Muscle layer of duodenum (tissue), 2 donors: ENCODE results near the gene MAGED2.
"Not testable (repeated sequence)": the region's sequence is repeated elsewhere in the genome, so short reads cannot be mapped to it uniquely, and the experiment has no call there.

Experiments used
- H3K27ac ChIP-seq: one replicate; pipeline ENCODE4 v1.7.0; 2013; ENCODE audit warnings: mild to moderate bottlenecking, low read length
- H3K27me3 ChIP-seq: one replicate; pipeline ENCODE4 v1.7.0; 2013; ENCODE audit warnings: low read depth, mild to moderate bottlenecking, control low read depth, low read length
- H3K36me3 ChIP-seq, 2 donors: one replicate each; pipeline ENCODE4 v1.7.0; 2013; ENCODE audit warnings: low read length in 2 of 2, control low read depth in 1 of 2, mild to moderate bottlenecking in 1 of 2; ENCODE audit not compliant: insufficient read depth in 2 of 2, control insufficient read depth in 1 of 2
- H3K4me1 ChIP-seq, 2 donors: one replicate each; pipeline ENCODE4 v1.7.0; 2013; ENCODE audit warnings: low read length in 2 of 2, mild to moderate bottlenecking in 2 of 2, control low read depth in 1 of 2, moderate library complexity in 1 of 2; ENCODE audit not compliant: insufficient read depth in 2 of 2, control insufficient read depth in 1 of 2
- H3K4me3 ChIP-seq, 2 donors: one replicate each; pipeline ENCODE4 v1.7.0; 2013; ENCODE audit warnings: low read length in 2 of 2, low read depth in 1 of 2, mild to moderate bottlenecking in 1 of 2
- H3K9me3 ChIP-seq, 2 donors: one replicate each; pipeline ENCODE4 v1.7.0; 2013; ENCODE audit warnings: low read length in 2 of 2, control low read depth in 1 of 2, mild to moderate bottlenecking in 1 of 2; ENCODE audit not compliant: control insufficient read depth in 1 of 2
- donor health status: healthy.

MAGED2 gene

DNA sequence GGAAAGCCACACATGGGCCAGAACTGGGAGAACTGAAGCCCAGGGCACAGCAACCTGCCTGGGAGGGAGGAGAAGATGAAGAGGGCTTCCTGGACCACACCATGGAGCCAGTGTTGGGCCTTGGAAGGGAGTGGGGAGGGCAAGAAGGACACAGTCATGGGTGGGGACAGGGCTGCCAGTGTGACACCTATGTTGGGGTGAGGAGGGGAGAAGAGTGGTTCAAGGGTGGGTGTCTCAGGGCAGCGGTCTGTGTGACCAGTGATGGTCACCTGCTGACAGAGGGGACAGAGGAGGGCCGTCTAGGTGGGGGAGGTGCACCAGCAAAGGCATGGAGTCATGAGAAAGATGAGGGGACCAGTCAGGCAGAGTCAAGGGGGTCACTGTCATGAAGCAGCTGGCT lies 13.8 kb downstream of the MAGED2 start:
- Histone ChIP-seq H3K9me3 (no peaks in the 10 kb centered on the region), H3K4me3 (no peak overlapping the region), H3K27me3 (no peaks in the 10 kb centered on the region), H3K4me1 (no peaks in the 10 kb centered on the region), H3K36me3 (no peaks in the 10 kb centered on the region), H3K27ac (no peak overlapping the region)

DNA sequence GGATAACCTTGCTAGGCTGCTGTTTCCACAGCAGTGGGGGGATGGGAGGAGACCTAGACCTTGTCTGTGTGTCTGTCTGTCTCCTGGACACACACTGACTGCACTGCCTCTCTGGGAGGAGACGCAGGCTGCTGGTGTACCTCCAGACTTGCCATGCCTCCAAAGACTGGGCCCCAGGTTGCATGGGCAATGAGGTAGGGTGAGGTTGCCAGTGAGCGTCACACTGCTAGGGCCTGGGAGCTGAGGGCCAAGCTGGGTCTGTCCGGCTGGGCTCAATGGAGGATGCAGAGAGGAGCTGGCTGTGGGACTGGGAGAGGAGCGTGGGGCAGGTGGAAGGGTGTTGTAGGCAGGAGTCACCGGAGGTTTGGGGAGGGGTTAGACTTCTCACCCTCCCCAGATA lies 16.6 kb downstream of the MAGED2 start:
- Histone ChIP-seq H3K4me3 (no peak overlapping the region), H3K27me3 (no peaks in the 10 kb centered on the region), H3K9me3 (no peaks in the 10 kb centered on the region), H3K27ac (no peak overlapping the region), H3K36me3 (no peaks in the 10 kb centered on the region), H3K4me1 (no peaks in the 10 kb centered on the region)

DNA sequence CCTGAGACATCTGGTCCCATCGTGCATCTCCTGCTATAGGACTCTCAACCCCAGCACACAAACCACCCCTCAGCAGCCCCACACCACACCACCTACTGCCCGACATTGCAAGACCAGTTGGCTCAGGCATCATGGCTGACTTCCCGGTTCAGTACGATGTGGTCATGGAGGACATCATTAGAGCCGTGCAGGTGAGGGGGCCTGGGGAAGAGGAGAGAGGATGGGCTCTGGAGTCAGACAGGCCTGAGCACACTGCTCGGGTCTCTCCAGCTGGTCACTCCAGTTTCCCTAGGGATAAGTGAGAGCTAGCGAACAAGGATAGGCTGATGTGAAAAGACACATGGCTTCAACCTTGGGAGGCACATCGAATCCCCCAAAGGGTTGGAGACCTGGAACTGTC lies 17.2 kb downstream of the MAGED2 start:
- H3K36me3 ChIP-seq, result no peaks in the 10 kb centered on the region
- H3K9me3 ChIP-seq, result no peaks in the 10 kb centered on the region
- no peaks in the 10 kb centered on the region for H3K4me1 ChIP-seq
- H3K27me3 ChIP-seq, result no peaks in the 10 kb centered on the region
- no peak overlapping the region for H3K4me3 ChIP-seq
- no peak overlapping the region for H3K27ac ChIP-seq

DNA sequence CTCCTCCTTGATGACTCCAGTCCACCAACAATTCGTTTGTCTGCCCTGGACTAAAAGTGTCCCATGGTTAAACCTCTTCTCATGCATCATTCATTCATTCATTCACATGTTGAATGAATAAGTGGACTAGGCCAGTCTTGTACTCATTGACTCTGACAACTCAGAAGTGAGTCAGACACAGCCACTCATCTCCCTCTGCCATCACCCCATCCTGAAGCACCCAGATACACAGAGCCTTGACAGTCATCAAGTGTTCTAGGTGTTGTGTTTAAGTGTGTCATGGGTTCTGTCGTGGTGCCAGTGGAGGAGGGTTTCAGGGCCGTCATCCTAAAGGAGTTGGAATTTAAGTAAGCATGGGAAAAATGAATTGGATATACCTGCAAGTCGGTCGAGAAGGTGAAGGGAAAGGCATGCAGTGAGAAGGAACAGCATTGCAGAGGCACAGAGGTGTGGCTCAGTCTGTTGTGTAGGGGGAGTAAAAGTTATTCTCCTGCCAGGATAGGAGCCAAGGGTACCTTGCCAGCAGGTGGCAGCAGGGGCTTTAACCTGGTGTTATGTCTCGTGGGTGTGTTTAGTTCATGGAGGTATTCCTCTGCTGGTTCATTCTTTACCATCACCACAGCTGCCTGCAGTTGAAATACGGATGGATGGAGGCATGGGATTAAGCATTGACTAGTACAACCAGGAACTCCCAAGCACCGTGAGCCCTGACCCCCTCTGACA lies 18.3 kb downstream of the MAGED2 start:
- no peaks in the 10 kb centered on the region for H3K27me3 ChIP-seq
- H3K4me1 ChIP-seq, result no peaks in the 10 kb centered on the region
- no peaks in the 10 kb centered on the region for H3K36me3 ChIP-seq
- no peak overlapping the region for H3K27ac ChIP-seq
- H3K9me3 ChIP-seq, result no peaks in the 10 kb centered on the region
- no peak overlapping the region for H3K4me3 ChIP-seq

DNA sequence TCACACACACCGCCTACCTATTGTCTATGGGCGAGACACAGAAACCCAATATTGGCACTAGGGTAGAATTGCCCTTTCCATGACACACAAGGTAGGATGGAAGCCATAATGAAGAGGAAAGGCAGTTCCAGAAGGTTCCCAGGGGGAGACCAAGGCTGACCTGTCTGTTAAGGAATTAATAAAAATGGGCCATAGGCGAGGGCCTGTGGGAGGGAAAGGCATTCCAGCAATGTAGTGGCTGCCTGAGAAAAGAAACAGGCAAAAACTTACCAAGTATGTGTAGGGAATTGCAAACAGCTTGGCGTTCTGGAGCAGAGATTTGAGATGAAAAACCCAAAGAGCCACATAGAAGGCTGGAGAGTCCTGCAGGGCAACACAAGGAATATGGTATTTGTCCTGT lies 19.1 kb downstream of the MAGED2 start:
- Histone ChIP-seq H3K4me3 (no peak overlapping the region), H3K9me3 (no peaks in the 10 kb centered on the region), H3K27ac (no peak overlapping the region), H3K36me3 (no peaks in the 10 kb centered on the region), H3K27me3 (no peaks in the 10 kb centered on the region), H3K4me1 (no peaks in the 10 kb centered on the region)

DNA sequence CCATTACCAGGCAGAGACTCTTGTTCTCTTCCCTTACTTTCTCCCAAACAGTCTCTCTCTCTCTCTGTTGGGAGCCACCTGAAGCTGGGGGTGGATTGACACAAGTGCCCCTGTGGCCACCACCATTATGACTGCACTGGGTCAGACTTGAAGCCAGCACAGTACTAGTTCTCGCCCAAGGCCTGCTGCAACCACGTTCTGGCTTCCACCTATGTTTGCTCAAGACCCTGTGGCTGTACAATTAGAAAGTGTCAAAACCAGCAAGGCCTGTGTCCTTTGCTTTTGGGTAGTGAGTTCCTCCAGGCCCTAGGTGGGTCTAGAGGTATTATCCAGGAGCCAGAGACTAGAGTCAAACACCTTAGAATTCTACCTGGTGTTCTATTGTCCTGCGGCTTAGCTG lies 31.0 kb downstream of the MAGED2 start:
- Histone ChIP-seq H3K27me3 (no peaks in the 10 kb centered on the region), H3K9me3 (no peaks in the 10 kb centered on the region), H3K36me3 (no peaks in the 10 kb centered on the region), H3K4me1 (no peaks in the 10 kb centered on the region), H3K4me3 (no peak overlapping the region), H3K27ac (no peak overlapping the region)

DNA sequence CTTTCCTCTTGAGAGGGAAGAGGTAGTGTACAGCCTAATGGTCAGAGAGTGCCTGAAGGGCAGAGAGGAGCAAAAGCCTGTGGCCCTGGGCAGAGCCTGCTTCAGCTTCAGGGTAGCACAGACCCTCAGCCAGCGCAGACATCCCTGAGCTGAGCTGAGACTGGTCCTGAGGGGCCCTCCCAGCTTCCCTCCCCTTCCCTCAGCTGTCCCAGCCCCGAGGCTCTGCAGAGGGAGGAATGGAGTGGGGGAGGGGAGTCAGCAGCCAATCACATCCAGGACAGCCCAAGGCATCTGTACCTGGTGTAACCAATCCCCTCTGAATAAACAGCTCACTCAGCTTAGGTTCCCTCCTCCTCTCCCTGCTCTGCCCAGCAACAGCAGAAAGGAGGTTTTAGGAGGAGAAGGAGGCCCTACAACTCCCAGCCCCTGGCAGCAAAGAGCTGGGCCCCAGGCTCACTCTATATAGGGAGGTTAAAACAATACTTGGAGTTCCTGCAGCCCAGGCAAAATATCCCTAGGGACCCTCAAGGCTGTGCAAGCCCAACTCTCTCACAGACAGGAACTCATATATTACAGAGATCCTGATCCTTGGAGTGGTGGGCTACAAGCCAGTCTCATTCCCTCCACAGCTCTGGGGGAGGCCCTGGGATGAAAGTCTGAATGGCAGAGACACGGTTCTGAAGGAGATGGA lies 33.8 kb downstream of the MAGED2 start:
- not testable (repeated sequence) for H3K9me3 ChIP-seq, H3K27ac ChIP-seq, H3K4me1 ChIP-seq, H3K27me3 ChIP-seq, H3K36me3 ChIP-seq, H3K4me3 ChIP-seq

DNA sequence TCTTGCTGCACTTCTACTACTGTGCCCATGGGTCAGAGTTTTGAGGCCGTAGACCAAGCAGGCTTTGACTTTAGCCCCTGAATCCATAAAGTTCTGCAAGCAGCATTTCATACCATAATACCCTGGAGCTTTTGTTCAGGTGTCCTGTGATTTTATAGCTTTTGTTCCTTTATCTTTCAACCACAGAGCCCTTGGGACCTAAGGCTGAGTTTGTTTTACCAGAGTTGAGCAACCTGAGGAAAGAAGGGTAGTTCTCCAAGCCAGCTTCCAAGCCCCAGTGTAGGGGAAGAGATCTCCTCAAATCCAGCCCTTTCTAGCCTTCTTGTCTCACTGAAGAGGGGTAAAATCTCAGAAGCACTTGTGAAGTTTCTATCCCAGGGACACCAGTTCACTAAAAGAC lies 35.1 kb downstream of the MAGED2 start:
- no peaks in the 10 kb centered on the region for H3K9me3 ChIP-seq
- no peak overlapping the region for H3K4me3 ChIP-seq
- no peaks in the 10 kb centered on the region for H3K36me3 ChIP-seq
- no peak overlapping the region for H3K27ac ChIP-seq
- H3K27me3 ChIP-seq, result no peaks in the 10 kb centered on the region
- H3K4me1 ChIP-seq, result no peaks in the 10 kb centered on the region

DNA sequence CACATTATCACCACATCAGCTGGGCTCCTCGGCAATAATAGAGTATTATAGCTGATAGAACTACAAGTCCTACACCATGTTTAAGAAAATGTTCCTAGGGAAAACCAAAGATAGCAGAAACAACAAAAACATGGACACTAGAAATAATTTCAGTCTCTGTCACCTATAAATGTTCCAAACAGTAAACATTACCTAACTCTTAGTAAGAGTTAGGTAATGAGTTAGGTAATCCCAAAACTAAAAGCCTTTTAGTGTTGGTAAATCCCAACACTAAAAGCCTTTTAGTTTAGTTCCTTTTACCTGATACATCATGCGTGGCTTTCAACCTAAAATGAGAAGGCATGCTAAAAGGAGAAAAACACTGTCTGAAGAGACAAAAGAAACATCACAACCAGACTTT lies 35.5 kb downstream of the MAGED2 start:
- H3K27ac ChIP-seq, result no peak overlapping the region
- H3K36me3 ChIP-seq, result no peaks in the 10 kb centered on the region
- H3K9me3 ChIP-seq, result no peaks in the 10 kb centered on the region
- H3K27me3 ChIP-seq, result no peaks in the 10 kb centered on the region
- H3K4me3 ChIP-seq, result no peak overlapping the region
- no peaks in the 10 kb centered on the region for H3K4me1 ChIP-seq

DNA sequence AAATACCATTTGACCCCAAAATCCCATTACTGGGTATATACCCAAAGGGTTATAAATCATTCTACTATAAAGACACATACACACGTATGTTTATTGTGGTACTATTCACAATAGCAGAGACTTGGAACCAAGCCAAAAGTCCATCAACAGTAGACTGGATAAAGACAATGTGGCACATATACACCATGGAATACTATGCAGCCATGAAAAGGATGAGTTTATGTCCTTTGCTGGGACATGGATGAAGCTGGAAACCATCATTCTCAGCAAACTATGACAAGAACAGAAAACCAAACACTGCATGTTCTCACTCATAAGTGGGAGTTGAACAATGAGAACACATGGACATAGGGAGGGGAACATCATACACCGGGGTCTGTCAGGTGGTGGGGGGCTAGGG lies 40.2 kb downstream of the MAGED2 start:
- not testable (repeated sequence) for H3K4me1 ChIP-seq, H3K4me3 ChIP-seq, H3K27ac ChIP-seq, H3K9me3 ChIP-seq, H3K27me3 ChIP-seq, H3K36me3 ChIP-seq

DNA sequence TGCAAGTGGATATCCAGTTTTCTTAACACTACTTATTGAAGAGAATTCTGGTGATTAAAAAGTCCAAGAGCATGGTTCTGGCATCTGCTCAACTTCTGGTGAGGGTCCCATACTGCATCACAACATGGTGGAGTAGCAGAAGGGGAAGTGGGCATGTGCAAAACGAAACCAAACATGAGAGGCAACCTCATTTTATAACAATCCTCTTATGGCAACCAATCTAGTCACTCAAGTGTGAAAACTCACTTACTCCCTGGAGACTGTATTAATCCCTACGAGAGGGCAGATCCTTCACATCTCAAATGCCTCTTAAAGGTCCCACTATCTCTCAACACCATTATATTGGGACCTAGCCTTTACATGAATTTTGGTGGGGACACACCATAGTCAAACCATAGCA lies 57.7 kb downstream of the MAGED2 start:
- Histone ChIP-seq H3K4me3 (no peak overlapping the region), H3K4me1 (no peaks in the 10 kb centered on the region), H3K27me3 (no peaks in the 10 kb centered on the region), H3K27ac (no peak overlapping the region), H3K9me3 (peaks cover 0 to 1% of the 10 kb centered on the region in 2 donors), H3K36me3 (no peaks in the 10 kb centered on the region)
